HG02840 (cell line): ENCODE data around the gene CDKN2D.
"Not testable (repeated sequence)": the region's sequence is repeated elsewhere in the genome, so short reads cannot be mapped to it uniquely, and the experiment has no call there.

Source experiments
- ATAC-seq: cut with Tn5 transposase; IDR thresholded peaks from one replicate; pipeline ENCODE4 v1.9.1; 2021; ENCODE audit warnings: mild to moderate bottlenecking, moderate library complexity, moderate number of reproducible peaks; ENCODE audit not compliant: unreplicated experiment, low FRiP score

The CDKN2D gene

DNA sequence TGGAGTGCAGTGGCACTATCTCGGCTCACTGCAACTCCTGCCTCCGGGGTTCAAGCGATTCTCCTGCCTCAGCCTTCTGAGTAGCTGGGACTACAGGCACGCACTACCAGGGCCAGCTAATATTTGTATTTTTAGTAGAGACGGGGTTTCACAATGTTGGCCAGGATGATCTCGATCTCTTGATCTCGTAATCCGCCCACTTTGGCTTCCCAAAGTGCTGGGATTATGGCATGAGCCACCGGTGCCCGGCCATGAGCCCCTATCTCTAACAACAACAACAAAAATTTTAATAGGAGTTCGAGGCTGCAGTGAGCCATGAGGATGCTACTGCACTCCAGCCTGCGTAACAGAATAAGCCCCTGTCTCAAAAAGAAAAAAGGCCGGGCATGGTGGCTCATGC, 13.3 kb upstream of the CDKN2D start:
- ATAC-seq = no peak

DNA sequence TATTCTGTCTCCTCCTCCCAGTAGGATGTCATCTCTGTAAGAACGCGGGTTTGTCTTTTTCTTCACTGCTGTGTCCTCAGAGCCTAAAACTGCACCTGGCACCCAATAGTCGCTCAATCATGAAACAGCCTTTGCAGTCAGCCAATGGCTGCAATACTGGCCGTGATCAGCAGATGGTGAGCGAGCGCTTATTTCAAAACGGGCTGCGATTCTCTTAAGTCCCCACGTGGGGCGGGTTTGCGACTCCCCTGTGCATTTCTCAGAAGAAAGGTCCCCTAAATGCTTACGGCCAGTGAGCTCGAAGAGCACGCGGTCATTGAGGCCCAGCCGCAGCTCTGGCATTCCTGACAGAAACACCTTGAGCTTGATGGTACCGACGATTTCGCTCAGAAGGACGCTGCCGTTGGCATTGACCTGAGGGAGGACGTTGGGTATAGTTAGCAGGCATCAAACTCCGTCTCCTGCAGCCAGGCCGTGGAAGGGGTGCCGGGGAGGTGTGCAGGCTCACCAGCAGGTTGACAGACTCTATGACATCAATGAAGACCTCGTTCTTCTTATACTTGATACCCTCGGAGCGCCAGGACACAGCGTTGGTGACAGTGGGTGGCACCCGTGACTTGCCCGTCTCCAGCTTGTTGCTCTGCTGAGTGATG, 12.3 kb upstream of the CDKN2D start:
- ATAC-seq = no peak

DNA sequence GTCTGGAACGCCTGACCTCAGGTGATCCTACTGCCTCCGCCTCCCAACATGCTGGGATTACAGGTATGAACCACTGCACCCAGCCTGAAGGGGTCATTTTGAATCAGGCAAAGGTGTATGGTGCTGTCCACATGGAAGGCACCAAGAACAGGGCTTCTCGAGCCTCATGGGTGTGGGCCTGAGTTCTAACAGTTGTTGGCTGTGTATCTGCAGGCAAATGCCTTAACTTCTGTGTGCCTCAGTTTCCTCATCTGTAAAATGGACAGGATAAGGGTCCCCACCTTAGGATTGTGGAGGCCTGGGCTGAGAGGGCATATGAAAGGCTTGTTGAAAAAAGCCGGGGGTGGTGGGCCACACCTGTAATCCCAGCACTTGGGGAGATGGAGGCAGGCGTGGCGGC, 9.2 kb upstream of the CDKN2D start:
- ATAC-seq = no peak

DNA sequence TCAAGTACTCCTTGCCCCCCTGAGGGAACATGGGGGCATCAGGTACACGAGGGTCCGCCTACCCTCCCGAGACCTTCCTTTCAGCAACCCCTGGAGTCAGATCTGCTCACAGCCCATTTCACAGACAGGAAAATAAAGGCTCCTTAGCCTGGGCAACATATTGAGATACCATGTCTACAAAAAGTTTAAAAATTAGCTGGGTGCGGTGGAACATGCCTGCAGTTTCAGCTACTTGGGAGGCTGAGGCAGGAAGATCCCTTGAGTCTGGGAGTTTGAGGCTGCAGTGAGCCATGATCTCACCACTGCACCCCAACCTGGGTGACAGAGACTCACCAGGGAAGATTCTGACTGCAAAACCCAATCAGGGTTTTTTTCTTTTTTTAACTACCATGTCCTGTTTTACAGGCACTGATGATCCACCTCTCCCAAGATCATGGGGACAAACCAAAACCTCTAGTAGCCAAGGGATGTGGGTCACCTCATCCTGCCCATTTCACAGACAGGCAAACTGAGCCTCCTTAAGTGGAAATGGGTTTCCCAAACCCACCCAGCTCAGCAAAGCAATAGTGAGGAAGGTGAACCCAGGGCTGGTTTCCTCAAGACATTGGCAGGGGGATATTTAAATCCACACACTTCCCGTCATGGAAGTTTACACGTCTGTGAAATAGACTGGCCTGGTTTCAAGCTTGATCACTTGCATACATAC, 6.4 kb upstream of the CDKN2D start:
- ATAC-seq = no peak

DNA sequence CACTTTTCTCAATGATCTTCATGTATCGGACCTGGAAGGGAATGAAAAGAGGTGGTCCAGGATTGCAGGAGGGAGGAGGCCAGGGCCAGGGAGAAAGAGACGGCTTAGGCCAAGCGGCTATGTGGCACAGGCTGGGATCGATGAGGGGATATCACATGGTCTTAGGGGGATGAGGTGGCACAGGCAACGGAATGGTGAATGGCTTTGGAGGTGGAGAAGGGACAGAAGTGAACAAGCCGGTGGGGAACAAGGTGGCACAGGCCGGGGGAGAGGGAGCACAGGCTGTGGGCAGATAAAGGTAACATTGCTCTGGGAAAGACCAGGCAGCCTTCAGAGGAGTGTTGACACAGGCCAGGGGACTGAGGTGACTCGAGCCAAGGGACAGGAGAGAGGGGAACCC, 5.7 kb upstream of the CDKN2D start:
- no peak for ATAC-seq

DNA sequence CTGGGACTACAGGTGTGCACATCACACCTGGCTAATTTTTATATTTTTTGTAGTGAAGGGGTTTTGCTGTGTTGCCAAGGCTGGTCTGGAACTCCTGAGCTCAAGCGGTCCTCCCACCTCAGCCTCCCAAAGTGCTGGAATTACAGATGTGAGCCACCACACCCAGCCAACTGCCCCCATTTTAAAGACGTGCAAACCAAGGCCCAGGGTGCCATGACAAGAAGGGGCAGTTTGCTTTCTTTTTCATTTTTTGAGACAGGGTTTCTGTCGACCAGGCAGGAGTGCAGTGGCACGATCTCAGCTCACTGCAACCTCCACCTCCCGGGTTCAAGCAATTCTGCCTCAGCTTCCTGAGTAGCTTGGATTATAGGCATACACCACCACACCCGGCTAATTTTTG, 5.0 kb upstream of the CDKN2D start:
- not testable (repeated sequence) for ATAC-seq

DNA sequence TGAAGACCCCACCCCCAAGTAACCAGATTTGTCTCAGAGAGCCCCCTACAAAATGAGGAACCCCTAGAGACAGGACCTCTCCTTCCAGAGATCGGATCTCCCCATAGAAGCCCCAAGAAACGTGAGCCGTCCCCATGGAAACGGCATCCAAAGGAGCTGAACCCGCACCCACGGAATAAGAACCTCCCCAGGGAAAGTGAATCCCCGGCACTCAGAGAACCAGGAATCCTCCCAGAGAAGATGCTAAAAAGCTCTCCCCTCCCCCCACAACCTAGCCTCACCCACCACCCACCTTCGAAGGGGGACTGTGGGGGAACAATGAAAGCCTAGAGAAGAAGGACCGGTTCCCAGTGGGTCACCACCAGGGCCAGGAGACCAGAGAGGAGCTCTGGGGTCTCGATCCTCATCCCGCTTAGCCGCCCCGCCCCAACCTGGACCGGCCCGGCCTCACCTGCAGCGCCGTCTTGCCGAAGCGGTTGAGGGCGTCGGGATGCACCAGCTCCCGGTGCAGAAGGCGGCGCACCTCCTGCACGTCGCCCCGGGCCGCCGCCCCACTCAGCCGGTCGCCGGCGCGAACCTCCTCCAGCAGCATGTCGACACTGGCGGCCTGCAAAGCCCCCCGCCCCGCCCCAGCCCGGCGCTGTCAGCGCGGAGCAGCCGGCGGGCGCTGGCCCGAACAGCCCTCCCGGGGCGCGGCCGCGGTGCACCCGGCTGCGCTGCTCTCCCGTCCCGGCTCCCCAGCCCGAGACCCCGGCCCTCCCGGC, 535 bp downstream of the CDKN2D start:
- no peak for ATAC-seq

DNA sequence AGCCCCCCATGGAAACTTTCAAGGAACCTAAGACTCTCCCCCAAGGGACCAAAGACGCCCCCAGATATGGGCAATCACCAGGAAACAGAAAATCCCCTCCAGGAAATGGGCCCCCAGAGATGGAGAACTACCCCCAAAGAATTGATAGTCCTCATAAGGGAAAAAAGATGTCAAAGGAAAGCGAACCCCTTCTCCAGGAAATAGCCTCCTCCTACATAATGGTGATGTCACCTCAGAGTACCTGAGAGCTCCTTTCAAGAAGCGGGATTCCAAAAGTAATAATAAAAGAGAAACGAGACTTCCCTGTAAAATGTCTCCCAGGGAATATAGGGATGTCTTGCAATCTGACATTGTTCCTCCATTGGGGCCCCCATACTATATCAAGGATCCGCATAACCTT, 1.1 kb downstream of the CDKN2D start:
- ATAC-seq = no peak

DNA sequence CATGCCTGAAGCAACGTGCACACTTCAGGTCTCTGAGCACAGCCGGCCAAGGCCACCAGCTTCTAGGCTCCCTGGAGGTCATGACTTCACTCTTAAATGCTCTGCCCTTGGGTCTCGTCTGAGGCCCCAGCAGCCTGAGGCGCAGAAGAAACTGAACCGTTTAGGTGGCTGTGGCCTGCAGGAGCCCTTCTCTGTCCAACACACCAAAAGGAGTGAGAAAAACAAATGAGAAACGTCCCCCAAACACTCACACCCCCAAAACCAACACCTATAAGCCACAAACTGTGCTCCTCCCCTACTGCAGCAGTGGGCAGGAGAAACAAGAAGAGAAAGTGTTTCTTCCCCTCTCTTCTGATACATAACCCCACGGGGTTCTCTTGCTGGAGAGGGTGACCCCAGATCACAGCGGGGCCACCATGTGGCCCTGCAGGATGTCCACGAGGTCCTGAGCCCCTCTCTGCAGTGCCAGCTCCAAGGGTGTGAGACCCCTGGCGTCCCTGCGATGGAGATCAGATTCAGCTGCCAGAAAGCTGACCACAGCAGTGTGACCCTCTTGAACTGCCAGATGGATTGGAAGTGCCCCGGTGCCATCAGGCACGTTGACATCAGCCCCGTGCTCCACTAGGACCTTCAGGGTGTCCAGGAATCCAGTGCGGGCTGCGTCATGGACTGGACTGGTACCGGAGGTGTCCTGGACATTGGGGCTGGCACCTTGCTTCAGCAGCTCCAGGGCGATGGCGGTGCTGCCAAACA, 1.9 kb downstream of the CDKN2D start:
- no peak for ATAC-seq

DNA sequence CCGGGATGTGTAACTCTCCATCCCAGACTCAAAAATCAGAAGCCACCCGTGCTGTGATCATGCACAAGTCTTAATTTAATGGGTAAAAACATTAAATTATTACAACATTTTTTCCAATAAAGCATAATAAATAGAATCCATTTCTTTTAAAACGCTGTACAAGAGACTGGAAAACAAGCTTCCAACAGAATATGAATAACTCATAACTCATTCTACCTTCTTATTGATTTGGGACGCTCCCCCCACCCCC, 2.4 kb downstream of the CDKN2D start:
- no peak for ATAC-seq

DNA sequence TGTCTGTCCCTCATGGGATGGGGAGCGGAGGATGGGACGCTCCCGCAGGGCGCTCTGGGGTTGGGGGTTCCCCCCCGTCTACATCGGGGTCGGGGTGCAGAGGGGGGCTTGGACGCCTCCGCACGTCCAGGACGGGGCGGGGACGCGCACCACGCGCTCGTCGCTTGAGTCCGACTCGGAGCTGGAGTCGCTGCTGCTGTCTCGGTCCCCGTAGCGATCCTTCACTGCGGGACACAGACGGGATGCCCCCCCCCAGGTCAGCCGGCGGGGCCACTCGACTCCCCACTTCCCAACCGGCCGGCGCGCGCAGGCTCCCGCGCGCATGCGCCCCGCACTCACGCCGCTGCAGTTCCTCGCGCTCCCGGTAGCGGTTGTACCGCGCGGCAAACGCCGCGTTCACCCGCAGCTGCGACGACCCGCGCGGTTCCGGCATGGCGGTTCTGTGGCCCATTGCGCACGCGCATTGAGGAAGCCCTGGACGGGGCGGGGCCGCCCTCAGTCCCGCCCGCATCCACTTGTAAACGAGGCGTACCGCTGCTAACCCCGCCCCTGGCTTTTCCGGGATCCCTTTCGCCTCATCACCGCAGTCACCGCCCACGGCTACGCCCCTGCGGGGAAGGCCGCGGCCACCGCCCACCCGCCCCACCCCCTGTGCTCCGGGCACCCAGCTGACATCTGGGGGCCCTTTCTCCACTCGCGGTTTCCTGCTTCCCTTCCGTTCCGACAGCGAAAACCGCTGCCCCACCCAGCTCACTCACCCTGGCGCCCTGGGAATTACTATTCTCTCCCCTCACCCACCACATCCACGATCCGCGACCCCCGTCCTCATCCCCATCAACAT, 3.0 kb downstream of the CDKN2D start, which contains the start of gene KRI1:
TSS of gene KRI1 (minus strand) at position 444 of the 841 bp plus-strand sequence. CDS start at position 433, 11 bp downstream.
- peak; percentile 63 for ATAC-seq

DNA sequence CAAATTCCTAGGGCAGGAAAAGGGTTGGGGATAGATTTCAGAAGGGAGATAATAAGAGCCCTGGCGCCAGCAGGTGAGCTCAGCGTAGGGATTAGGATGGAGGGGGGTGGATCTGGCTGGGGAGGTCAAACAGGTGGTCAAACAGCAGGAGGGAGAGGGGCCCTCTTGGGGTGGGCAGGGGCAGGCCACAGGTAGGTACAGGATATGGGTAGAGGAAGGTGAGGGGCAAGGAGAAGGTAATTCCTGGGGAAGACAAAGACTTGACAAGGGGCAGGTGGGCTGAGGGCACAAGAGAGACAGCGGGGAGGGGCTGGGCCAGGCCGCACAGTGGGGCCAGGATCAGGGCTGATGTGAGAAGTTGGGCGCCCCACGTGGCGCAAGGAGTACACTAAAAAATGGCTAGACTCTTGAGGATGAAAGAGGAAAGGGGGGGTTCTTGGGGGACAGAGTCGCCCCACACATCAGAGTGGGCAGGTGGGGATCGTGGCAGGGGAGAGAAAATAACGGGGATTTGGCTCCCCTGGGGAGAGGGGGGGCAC, 3.7 kb downstream of the CDKN2D start:
- no peak for ATAC-seq

DNA sequence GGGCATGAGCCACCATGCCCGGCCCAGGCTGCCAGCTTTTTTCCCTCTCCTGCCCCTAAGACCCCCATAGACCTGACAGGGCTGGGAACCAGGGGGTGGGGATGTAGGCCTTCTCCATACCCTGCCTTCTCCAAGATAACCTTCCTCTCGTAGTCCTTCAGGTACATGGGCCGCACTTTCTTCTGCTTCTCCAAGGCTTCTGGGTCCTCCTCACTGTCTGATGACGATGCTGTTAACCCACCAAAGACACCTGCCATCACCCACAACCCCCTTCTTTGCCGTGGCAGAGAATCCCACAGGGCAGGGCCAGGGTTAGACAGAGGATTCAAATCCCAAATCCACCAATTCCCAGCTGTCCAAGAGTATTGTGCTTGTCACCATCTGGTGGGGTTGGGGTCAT, 6.2 kb downstream of the CDKN2D start:
- no peak for ATAC-seq

DNA sequence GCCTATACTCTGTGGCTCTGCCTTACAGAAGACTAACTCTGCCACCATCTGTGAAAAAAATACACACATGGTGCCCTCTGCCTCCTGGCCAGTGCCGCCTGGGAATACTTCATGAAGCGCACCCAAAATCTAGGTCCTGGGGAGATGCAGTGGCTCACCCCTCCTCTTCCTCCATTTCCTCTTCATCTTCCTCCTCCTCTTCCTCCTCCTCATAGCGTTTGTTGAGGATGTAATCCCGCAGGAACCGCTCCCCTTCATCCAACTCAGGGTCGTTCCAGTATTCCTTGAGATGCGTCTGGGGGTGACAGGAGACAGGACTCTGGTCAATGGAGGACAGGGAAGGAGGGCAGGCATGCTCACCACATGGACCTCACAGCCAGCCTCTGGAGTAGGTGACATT, 8.6 kb downstream of the CDKN2D start:
- ATAC-seq = no peak

DNA sequence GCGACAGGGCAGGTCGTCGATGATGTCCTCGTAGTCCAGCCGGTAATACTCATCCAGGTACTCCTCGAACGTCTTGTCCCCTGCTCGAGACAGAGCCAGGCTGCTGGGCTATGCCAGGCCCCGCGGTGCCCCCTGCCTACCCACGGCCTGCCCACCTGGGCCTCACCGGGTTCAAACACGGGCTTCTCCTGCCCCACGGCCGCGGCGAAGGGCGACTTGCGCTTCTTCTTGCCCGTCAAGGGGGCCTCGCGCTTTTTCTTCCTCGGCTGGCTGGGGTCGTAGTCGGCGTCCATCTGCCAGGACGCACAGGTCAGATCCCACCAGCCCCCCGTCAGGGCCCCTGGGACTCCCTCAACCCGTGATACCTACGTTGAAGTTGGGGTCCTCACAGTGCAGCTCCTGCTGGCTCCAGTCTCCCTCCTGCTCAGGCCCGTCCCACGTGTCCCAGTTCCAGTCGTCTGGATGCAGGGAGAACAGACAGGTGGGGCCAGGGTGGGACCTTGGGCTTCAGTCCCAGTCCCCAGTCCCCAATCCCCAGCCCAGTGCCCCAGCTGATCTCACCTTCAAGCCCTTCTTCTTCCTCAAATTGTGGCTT, 11.1 kb downstream of the CDKN2D start:
- ATAC-seq = no peak

DNA sequence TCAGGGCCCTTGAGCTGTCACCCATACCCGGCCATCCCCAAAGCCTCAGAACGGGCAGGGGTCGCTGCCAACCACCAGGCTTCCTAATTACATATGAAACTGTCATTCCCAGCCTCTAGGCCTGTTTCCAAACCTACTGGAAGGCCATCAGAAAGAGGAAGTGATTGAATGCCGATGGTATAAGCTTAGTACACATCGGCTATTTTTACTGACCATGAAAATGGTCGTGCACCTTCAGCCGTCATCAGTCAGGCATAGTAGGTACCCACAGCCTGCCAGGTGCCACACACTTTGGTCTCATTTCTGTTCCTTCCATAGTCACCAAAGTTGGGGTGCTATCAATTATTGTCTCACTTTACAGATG, 13.2 kb downstream of the CDKN2D start:
- ATAC-seq = no peak

DNA sequence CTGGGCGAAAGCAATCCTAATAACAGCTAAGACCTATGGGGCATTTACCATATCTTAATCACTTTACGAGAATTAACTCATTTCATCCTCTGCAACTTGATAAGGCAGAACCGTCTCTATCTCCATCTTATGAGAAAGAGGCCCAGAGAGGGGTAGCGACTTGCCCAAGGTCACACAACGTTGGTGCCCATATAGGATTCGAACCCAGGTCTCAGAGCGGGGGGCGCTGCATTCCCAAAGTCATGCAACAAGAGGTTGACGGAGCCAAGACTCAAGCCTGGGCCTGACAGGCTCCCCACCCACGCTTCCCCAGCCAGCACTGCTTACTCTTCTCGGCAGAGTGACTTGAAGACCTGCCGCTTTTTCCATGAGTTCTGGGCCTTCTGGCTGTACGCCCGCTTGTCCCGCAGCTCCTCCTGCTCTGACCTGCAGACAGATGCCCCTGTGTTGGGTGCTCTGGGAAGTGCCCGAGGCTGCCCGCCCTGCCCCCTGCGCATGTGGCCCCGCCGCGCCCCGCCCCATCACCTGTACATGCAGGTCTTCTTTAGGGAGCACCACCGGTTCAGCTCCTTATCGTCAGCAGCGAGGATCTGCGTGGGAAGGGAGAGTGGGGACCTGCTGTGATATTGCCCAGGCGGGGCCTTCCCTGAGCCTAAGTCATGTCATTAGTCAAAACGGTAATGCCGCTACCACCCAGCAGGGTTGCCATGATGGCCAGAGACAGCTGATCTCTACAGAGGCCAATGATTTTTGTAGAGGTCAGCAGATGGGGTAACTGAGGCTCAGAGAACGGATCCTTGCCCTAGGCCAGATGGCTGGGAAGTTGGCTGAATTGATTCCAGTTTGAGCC, 13.8 kb downstream of the CDKN2D start:
- no peak for ATAC-seq

DNA sequence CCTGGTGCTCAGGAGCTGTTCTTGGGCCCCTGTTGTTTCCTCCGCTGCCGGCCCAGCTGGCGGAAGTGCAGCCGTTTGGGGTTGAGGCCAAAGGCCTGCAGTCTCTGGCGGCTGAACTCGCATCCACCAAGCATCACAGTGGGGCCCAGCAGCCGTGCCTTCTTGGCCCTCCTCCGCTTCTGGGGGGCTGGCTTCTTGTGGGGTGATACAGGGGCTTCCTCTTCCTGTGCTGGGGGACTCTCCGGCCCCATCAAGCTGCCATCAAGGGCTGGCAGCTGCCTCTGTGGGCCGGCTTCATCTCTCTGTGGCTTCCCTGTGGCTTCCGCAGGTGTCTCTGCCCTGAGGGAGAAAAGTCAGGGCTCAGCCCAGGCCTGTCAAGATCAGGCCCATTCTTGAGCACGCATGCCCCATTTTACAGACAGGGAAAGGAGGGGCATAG, 14.8 kb downstream of the CDKN2D start:
- ATAC-seq = peak; percentile 55
